MG63 (cell line): ENCODE measurements around the gene EDAR. TPM values are rescaled to one million over a fixed set of nuclear protein-coding genes. Genes with fewer than 3 reads are reported as not detected.

ENCODE experiments used
- total RNA-seq: library from RNA; depleted of rRNA; stranded (reverse); fragments of >200 nt; shearing (Covaris generic); gene quantifications from 2 replicates; pipeline ENCODE4 v1.2.3, GENCODE V29; 2014; ENCODE audit warnings: low replicate concordance; rRNA removed

EDAR gene
- total RNA-seq, 1 experiment from 2014 or later, result not detected

Other genes with a start within 250 kb of the EDAR start
- 6.7 and 11.3 TPM in 2 replicates for gene CCDC138, start 202.4 kb downstream of the EDAR start, total RNA-seq
- 0.22 and 0.82 TPM in 2 replicates for gene SH3RF3, start 140.0 kb upstream of the EDAR start, total RNA-seq